22Rv1 (cell line): ENCODE data around the gene RAD52.

Experiments used
- CTCF ChIP-seq: fragments of 450-650 bp; IDR thresholded peaks from 2 replicates; pipeline ENCODE4 v1.5.1; 2017; ENCODE audit warnings: mild to moderate bottlenecking
- ZFX ChIP-seq: fragments of 450-650 bp; IDR thresholded peaks from 2 replicates; pipeline ENCODE4 v1.6.1; 2017; ENCODE audit warnings: antibody characterized with exemption, borderline replicate concordance

GRCh38 chr12:981176-981828 is 31.8 kb upstream of the RAD52 start:
- TF ChIP-seq CTCF (no peak), ZFX (no peak)
